ENCODE data around the gene POR.

GRCh38 chr7:75872073-75872782, 42.7 kb upstream of the POR start:
- TF ChIP-seq CTCF (IDR thresholded peaks at IDR 0.05) (no peak), POLR2A (IDR thresholded peaks at IDR 0.05) (no peak)

Measured in heart left ventricle (tissue), 13 donors.